Cardiac muscle cell (in vitro differentiated cells and primary cell): ENCODE data around the gene MAST4. TPM values are rescaled to one million over a fixed set of nuclear protein-coding genes. Genes with fewer than 3 reads are reported as not detected.
A peak's percentile ranks its signal among the peaks of the same experiment; 100 is the strongest.

ENCODE experiments used
- DNase-seq, 2 donors: peaks; one replicate each; pipeline versions ENCODE4 v3.0.0 to v3.0.0-alpha.2; 2010 to 2017; ENCODE audit warnings: low read depth in 1 of 2, low spot score in 1 of 2
- H3K27ac ChIP-seq: fragments of 200-600 bp; sonication (generic); 2 replicates; pipeline ENCODE4 v1.5.1; 2016
- H3K27me3 ChIP-seq: fragments of 200-600 bp; sonication (generic); 2 replicates; pipeline ENCODE4 v1.6.0; 2016; ENCODE audit warnings: control low read depth
- H3K36me3 ChIP-seq: fragments of 200-600 bp; sonication (generic); 2 replicates; pipeline ENCODE4 v1.5.1; 2016; ENCODE audit warnings: control low read depth
- H3K4me1 ChIP-seq: fragments of 200-600 bp; sonication (generic); 2 replicates; pipeline ENCODE4 v1.8.1; 2017; ENCODE audit warnings: low read depth, mild to moderate bottlenecking, mixed run types
- H3K4me3 ChIP-seq: fragments of 200-600 bp; sonication (generic); 2 replicates; pipeline ENCODE4 v1.5.1; 2016; ENCODE audit warnings: mild to moderate bottlenecking
- H3K9me3 ChIP-seq: fragments of 200-600 bp; sonication (generic); 2 replicates; pipeline ENCODE4 v1.5.1; 2017; ENCODE audit warnings: low read depth, mild to moderate bottlenecking, control low read depth
- CTCF ChIP-seq: IDR thresholded peaks from 2 replicates; pipeline ENCODE4 v1.5.1; 2012; ENCODE audit warnings: low read depth, mild to moderate bottlenecking, low read length
- polyA plus RNA-seq: library from polyadenylated mRNA; unstranded; fragments of >200 nt; fragmentation: Nextera tagmentation; extraction: Ambion mirVana; gene quantifications from 2 replicates; pipeline ENCODE4 v1.2.1, GENCODE V29; 2016
- total RNA-seq: library from RNA; depleted of rRNA; stranded (reverse); fragments of >200 nt; gene quantifications from 2 replicates; pipeline ENCODE4 v1.2.3, GENCODE V29; 2016

Gene MAST4
- total and polyA plus RNA-seq, 2 experiments from 2014 or later = 33.1 to 58.0 TPM

- Histone ChIP-seq H3K4me3 (no peak overlapping the region), H3K9me3 (no peaks in the 10 kb centered on the region), H3K36me3 (no peaks in the 10 kb centered on the region), H3K27ac (no peak overlapping the region), H3K4me1 (peaks cover 41% of the 10 kb centered on the region), H3K27me3 (no peaks in the 10 kb centered on the region)
- TF ChIP-seq CTCF = no peak
- DNase-seq = no peak
Observed at GRCh38 chr5:66966439-66966838, 370.2 kb downstream of the MAST4 start.

GRCh38 chr5:66967102-66967501 is 370.9 kb downstream of the MAST4 start:
- H3K9me3 ChIP-seq = no peaks in the 10 kb centered on the region
- H3K27ac ChIP-seq = no peak overlapping the region
- H3K4me1 ChIP-seq = peaks cover 34% of the 10 kb centered on the region
- no peak for TF ChIP-seq CTCF
- H3K36me3 ChIP-seq = no peaks in the 10 kb centered on the region
- no peak overlapping the region for H3K4me3 ChIP-seq
- no peaks in the 10 kb centered on the region for H3K27me3 ChIP-seq
- peak in 1 of 2 donors; percentile 78 for DNase-seq

- peak in 1 of 2 donors; percentile 61 for DNase-seq
- TF ChIP-seq CTCF = no peak
- H3K4me1 ChIP-seq = peaks cover 27% of the 10 kb centered on the region
- no peaks in the 10 kb centered on the region for H3K27me3 ChIP-seq
- H3K27ac ChIP-seq = no peak overlapping the region
- H3K9me3 ChIP-seq = no peaks in the 10 kb centered on the region
- no peaks in the 10 kb centered on the region for H3K36me3 ChIP-seq
- H3K4me3 ChIP-seq = no peak overlapping the region
Observed at GRCh38 chr5:66967826-66968262, 371.7 kb downstream of the MAST4 start.

- H3K4me3 ChIP-seq = no peak overlapping the region
- no peak overlapping the region for H3K27ac ChIP-seq
- H3K4me1 ChIP-seq = peaks cover 16% of the 10 kb centered on the region
- TF ChIP-seq CTCF = no peak
- no peaks in the 10 kb centered on the region for H3K36me3 ChIP-seq
- H3K9me3 ChIP-seq = no peaks in the 10 kb centered on the region
- H3K27me3 ChIP-seq = no peaks in the 10 kb centered on the region
- no peak for DNase-seq
Observed at GRCh38 chr5:66969484-66969883, 373.3 kb downstream of the MAST4 start.

GRCh38 chr5:66969963-66970362 is 373.8 kb downstream of the MAST4 start:
- no peak overlapping the region for H3K4me3 ChIP-seq
- H3K9me3 ChIP-seq = no peaks in the 10 kb centered on the region
- TF ChIP-seq CTCF = no peak
- H3K4me1 ChIP-seq = peaks cover 21% of the 10 kb centered on the region
- no peaks in the 10 kb centered on the region for H3K36me3 ChIP-seq
- no peak overlapping the region for H3K27ac ChIP-seq
- no peaks in the 10 kb centered on the region for H3K27me3 ChIP-seq
- DNase-seq = no peak

GRCh38 chr5:66972004-66972403 is 375.8 kb downstream of the MAST4 start:
- H3K4me1 ChIP-seq = peaks cover 25% of the 10 kb centered on the region
- no peak for DNase-seq
- no peak overlapping the region for H3K27ac ChIP-seq
- H3K27me3 ChIP-seq = no peaks in the 10 kb centered on the region
- H3K9me3 ChIP-seq = no peaks in the 10 kb centered on the region
- no peaks in the 10 kb centered on the region for H3K36me3 ChIP-seq
- no peak overlapping the region for H3K4me3 ChIP-seq
- no peak for TF ChIP-seq CTCF
